GM10248 (cell line): ENCODE measurements around the gene SLMAP.
A peak's percentile ranks its signal among the peaks of the same experiment; 100 is the strongest.

Experiments
- CTCF ChIA-PET: fragments of 300-600 bp; sonication (Branson Sonifier 250); formaldehyde crosslinking; extraction: SDS; loops from one replicate; lab custom pipeline; 2021; ENCODE audit warnings: antibody characterized with exemption; lab: Yijun Ruan, JAX
- POLR2A ChIA-PET: fragments of 350-650 bp; sonication (Branson Sonifier 250); formaldehyde crosslinking; extraction: SDS; loops from one replicate; lab custom pipeline; 2020; ENCODE audit warnings: antibody characterized with exemption; lab: Yijun Ruan, JAX
- DNase-seq: peaks from one replicate; pipeline ENCODE4 v3.0.0; 2012; ENCODE audit errors: extremely low spot score
- CTCF ChIP-seq: IDR thresholded peaks from 2 replicates; pipeline ENCODE4 v1.5.1; 2012; ENCODE audit warnings: mild to moderate bottlenecking, low read depth; ENCODE audit errors: extremely low read depth, missing control alignments, control extremely low read depth

The SLMAP gene

GRCh38 chr3:57948781-57949242 lies 192.7 kb downstream of the SLMAP start:
- CTCF ChIA-PET = interaction anchor here (1.3 to 1.4 kb wide), 2 partner anchors 10 to 17 kb away, joined by 3 to 5 read pairs; no protein-coding TSS in a partner anchor

GRCh38 chr3:57949344-57949743 lies 193.2 kb downstream of the SLMAP start:
- POLR2A ChIA-PET = no interaction called here
- no peak for DNase-seq
- no peak for TF ChIP-seq CTCF
- CTCF ChIA-PET = no interaction called here

More at GRCh38 chr3:57948781-57949242, 192.7 kb downstream of the SLMAP start:
- no peak for DNase-seq
- no peak for TF ChIP-seq CTCF
- POLR2A ChIA-PET = no interaction called here

- no peak for TF ChIP-seq CTCF
- ChIA-PET POLR2A (no interaction called here), CTCF (interaction anchor here (0.7 kb wide), 1 partner anchor 71 kb away, joined by 3 read pairs; no protein-coding TSS in a partner anchor)
- no peak for DNase-seq
Observed at GRCh38 chr3:57949785-57950615, 193.9 kb downstream of the SLMAP start.

GRCh38 chr3:57951066-57951882 lies 195.2 kb downstream of the SLMAP start:
- CTCF ChIA-PET = interaction anchor here (0.9 to 1.1 kb wide), 2 partner anchors 22 to 355 kb away, joined by 3 to 4 read pairs; partner anchors contain the start of genes HTD2 and RPP14
- peak; percentile 31 for DNase-seq
- TF ChIP-seq CTCF = no peak
- POLR2A ChIA-PET = no interaction called here

- ChIA-PET CTCF (interaction anchor here (0.9 to 1.1 kb wide), 2 partner anchors 21 to 354 kb away, joined by 3 to 4 read pairs; partner anchors contain the start of genes HTD2 and RPP14), POLR2A (no interaction called here)
- no peak for DNase-seq
- no peak for TF ChIP-seq CTCF
Observed at GRCh38 chr3:57952208-57952631, 196.1 kb downstream of the SLMAP start.

- no peak for DNase-seq
- POLR2A ChIA-PET = no interaction called here
- no peak for TF ChIP-seq CTCF
- CTCF ChIA-PET = no interaction called here
Observed at GRCh38 chr3:57952651-57953050, 196.5 kb downstream of the SLMAP start.
